Body of pancreas (tissue), 4 donors: ENCODE results near the gene KIAA1210. TPM values are rescaled to one million over a fixed set of nuclear protein-coding genes. Genes with fewer than 3 reads are reported as not detected.

Experiments used
- ATAC-seq: fragments of 150-250 bp; one replicate; pipeline ENCODE4 v1.9.1; 2016
- DNase-seq, 4 donors: peaks; one replicate each; pipeline ENCODE4 v3.0.0-alpha.2; 2019
- H3K27ac ChIP-seq, 4 donors: fragments of 200-600 bp; sonication (generic); 1 replicate in 3 of 4; 2 replicates in 1 of 4; pipeline versions ENCODE4 v1.5.1 to v1.6.1; 2016 to 2019; ENCODE audit warnings: mild to moderate bottlenecking in 1 of 4, mixed read lengths in 1 of 4, moderate library complexity in 1 of 4
- H3K27me3 ChIP-seq, 2 donors: fragments of 200-600 bp; sonication (generic); one replicate each; pipeline ENCODE4 v1.6.0; 2016; ENCODE audit warnings: mild to moderate bottlenecking in 1 of 2
- H3K36me3 ChIP-seq, 2 donors: fragments of 200-600 bp; sonication (generic); replicated peaks in 1 of 2; 2 replicates each; pipeline ENCODE4 v1.5.1; 2016; ENCODE audit warnings: low read depth in 2 of 2; ENCODE audit not compliant: insufficient read depth in 1 of 2
- H3K4me1 ChIP-seq: fragments of 200-600 bp; sonication (generic); one replicate; pipeline ENCODE4 v1.6.0; 2016
- H3K4me3 ChIP-seq, 2 donors: fragments of 200-600 bp; sonication (generic); 1 replicate in 1 of 2; 2 replicates in 1 of 2; pipeline ENCODE4 v1.5.1; 2016 to 2019
- H3K9me3 ChIP-seq, 3 donors: fragments of 200-600 bp; sonication (generic); 1 replicate in 2 of 3; 2 replicates in 1 of 3; pipeline ENCODE4 v1.5.1; 2016
- CTCF ChIP-seq, 7 experiments: fragments of 450-650 bp in 4 of 7; fragments of 200-600 bp in 3 of 7; sonication (generic) in 3 of 7; IDR thresholded peaks; one replicate each; pipeline ENCODE4 v1.5.1; 2016 to 2019; ENCODE audit warnings: antibody characterized with exemption in 7 of 7
- POLR2A ChIP-seq, 3 donors: fragments of 450-650 bp; IDR thresholded peaks; one replicate each; pipeline ENCODE4 v1.6.1; 2016; ENCODE audit warnings: antibody characterized with exemption in 3 of 3, mild to moderate bottlenecking in 2 of 3
- WGBS, 2 donors: methylation state at CpG; one replicate each; pipeline ENCODE4 v1.1.5; 2017; 5-methylcytosine and 5-hydroxymethylcytosine counted together
- intact Hi-C: fragments of 100-400 bp; cut with DNase I; formaldehyde crosslinking; loops from one replicate; pipeline ENCODE4 v1.15.1; 2023
- total RNA-seq, 2 donors: library from RNA; depleted of rRNA; stranded (reverse); fragments of >200 nt; gene quantifications; one replicate each; pipeline ENCODE4 v1.1.0, GENCODE V29; 2016

Gene KIAA1210
- total RNA-seq, 2 donors from 2014 or later: not detected

GRCh38 chrX:119069128-119069527 is 58.5 kb downstream of the KIAA1210 start:
- Histone ChIP-seq H3K27me3 (no peaks in the 10 kb centered on the region), H3K36me3 (no peaks in the 10 kb centered on the region), H3K4me3 (no peak overlapping the region), H3K9me3 (no peaks in the 10 kb centered on the region), H3K4me1 (no peaks in the 10 kb centered on the region), H3K27ac (no peak overlapping the region)
- DNase-seq: no peak
- WGBS, 2 donors: 90 to 100% methylated on average over 1 of the region's 1 CpG
- no peak for TF ChIP-seq CTCF (IDR thresholded peaks at IDR 0.05)
- no peak for TF ChIP-seq POLR2A (IDR thresholded peaks at IDR 0.05)
- intact Hi-C loops: loop anchor here (5.0 kb wide), 1 partner anchor 222 kb away; no protein-coding TSS in a partner anchor
- no peak for ATAC-seq

- Histone ChIP-seq H3K27me3 (no peaks in the 10 kb centered on the region), H3K4me3 (no peak overlapping the region), H3K4me1 (no peaks in the 10 kb centered on the region), H3K9me3 (no peaks in the 10 kb centered on the region), H3K36me3 (no peaks in the 10 kb centered on the region), H3K27ac (no peak overlapping the region)
- WGBS, 2 donors: 5% methylated on average over 7 of the region's 7 CpGs
- intact Hi-C loops: loop anchor here (5.0 kb wide), 1 partner anchor 220 kb away; no protein-coding TSS in a partner anchor
- peak; percentile 64 to 72 (median 66) for DNase-seq
- peak; percentile 66 for ATAC-seq
- TF ChIP-seq CTCF (IDR thresholded peaks at IDR 0.05): peak; percentile 20 to 71 (median 58)
- TF ChIP-seq POLR2A (IDR thresholded peaks at IDR 0.05): no peak
These were observed 60.4 kb downstream of the KIAA1210 start for GRCh38 chrX:119067023-119067739.

GRCh38 chrX:119063428-119063827 is 64.2 kb downstream of the KIAA1210 start:
- 89 to 90% methylated on average over 7 of the region's 7 CpGs for WGBS, 2 donors

GRCh38 chrX:119062750-119063374 is 64.8 kb downstream of the KIAA1210 start:
- 25 to 34% methylated on average over 6 of the region's 6 CpGs for WGBS, 2 donors
- TF ChIP-seq POLR2A (IDR thresholded peaks at IDR 0.05) (no peak), CTCF (IDR thresholded peaks at IDR 0.05) (no peak)
- ATAC-seq: no peak
- no peak overlapping the region for H3K27ac ChIP-seq
- H3K9me3 ChIP-seq: no peaks in the 10 kb centered on the region
- H3K4me3 ChIP-seq: no peak overlapping the region
- DNase-seq: peak; percentile 13 to 38 (median 24)
- H3K27me3 ChIP-seq: no peaks in the 10 kb centered on the region
- H3K4me1 ChIP-seq: no peaks in the 10 kb centered on the region
- H3K36me3 ChIP-seq: no peaks in the 10 kb centered on the region
- intact Hi-C loops: no loop called here

More at GRCh38 chrX:119063428-119063827, 64.2 kb downstream of the KIAA1210 start:
- no peaks in the 10 kb centered on the region for H3K9me3 ChIP-seq
- DNase-seq (no peak), ATAC-seq (no peak)
- no peaks in the 10 kb centered on the region for H3K4me1 ChIP-seq
- intact Hi-C loops: no loop called here
- H3K27ac ChIP-seq: no peak overlapping the region
- H3K27me3 ChIP-seq: no peaks in the 10 kb centered on the region
- no peak for TF ChIP-seq POLR2A (IDR thresholded peaks at IDR 0.05)
- no peak for TF ChIP-seq CTCF (IDR thresholded peaks at IDR 0.05)
- no peak overlapping the region for H3K4me3 ChIP-seq
- H3K36me3 ChIP-seq: no peaks in the 10 kb centered on the region
